WTC11 (cell line): ENCODE measurements around the gene TAMALIN. TPM values are rescaled to one million over a fixed set of nuclear protein-coding genes. Genes with fewer than 3 reads are reported as not detected.

Source experiments
- ATAC-seq: fragments of 200-7000 bp; cut with Tn5 transposase; 2 replicates; pipeline ENCODE4 v1.10.0; 2021; ENCODE audit warnings: mild to moderate bottlenecking, moderate library complexity
- CTCF ChIA-PET: fragments of 300-600 bp; sonication (Branson Sonifier 250); formaldehyde crosslinking; loops from one replicate; lab custom pipeline; 2021; ENCODE audit warnings: antibody characterized with exemption; lab: Charles Lee
- POLR2A ChIA-PET: fragments of 350-600 bp; sonication (Branson Sonifier 250); formaldehyde crosslinking; loops from one replicate; lab custom pipeline; 2021; ENCODE audit warnings: antibody characterized with exemption; lab: Charles Lee
- DNase-seq: peaks from one replicate; pipeline ENCODE4 v3.0.0; 2021; ENCODE audit warnings: low spot score
- H3K27ac Mint-ChIP-seq: 2 replicates; pipeline ENCODE4 v1.8.0; 2021; ENCODE audit warnings: mixed read lengths
- H3K27me3 Mint-ChIP-seq: 2 replicates; pipeline ENCODE4 v1.8.0; 2021; ENCODE audit warnings: low read depth, mild to moderate bottlenecking, moderate library complexity, mixed read lengths
- H3K36me3 Mint-ChIP-seq: 2 replicates; pipeline ENCODE4 v1.8.0; 2021; ENCODE audit warnings: mixed read lengths
- H3K4me1 Mint-ChIP-seq: 2 replicates; pipeline ENCODE4 v1.8.0; 2022; ENCODE audit warnings: mixed read lengths
- H3K4me3 Mint-ChIP-seq: 2 replicates; pipeline ENCODE4 v1.8.0; 2021; ENCODE audit warnings: mild to moderate bottlenecking, moderate library complexity, mixed read lengths
- H3K9me3 Mint-ChIP-seq: 2 replicates; pipeline ENCODE4 v1.8.0; 2021; ENCODE audit warnings: mixed read lengths
- ARID4B ChIP-seq: sonication (generic); formaldehyde crosslinking; IDR thresholded peaks from 2 replicates; pipeline ENCODE4 v1.8.0; 2023; ENCODE audit warnings: missing genetic modification reagents, mild to moderate bottlenecking, borderline replicate concordance
- ATF1 ChIP-seq: sonication (generic); formaldehyde crosslinking; IDR thresholded peaks from 2 replicates; pipeline ENCODE4 v1.8.1; 2023; ENCODE audit warnings: mild to moderate bottlenecking, moderate library complexity, missing genetic modification reagents
- ELF4 ChIP-seq: sonication (generic); formaldehyde crosslinking; IDR thresholded peaks from 2 replicates; pipeline ENCODE4 v1.8.1; 2022; ENCODE audit warnings: low read depth, mild to moderate bottlenecking, moderate library complexity, missing genetic modification reagents
- EMX1 ChIP-seq: fragments of 250-450 bp; sonication (Bioruptor Pico); IDR thresholded peaks from 2 replicates; pipeline ENCODE4 v1.8.0; 2021; ENCODE audit warnings: mild to moderate bottlenecking
- ESRRA ChIP-seq: sonication (generic); formaldehyde crosslinking; IDR thresholded peaks from 2 replicates; pipeline ENCODE4 v1.8.1; 2022; ENCODE audit warnings: mild to moderate bottlenecking, missing genetic modification reagents, borderline replicate concordance
- KAT7 ChIP-seq: sonication (generic); formaldehyde crosslinking; IDR thresholded peaks from 2 replicates; pipeline ENCODE4 v1.8.1; 2023; ENCODE audit warnings: missing genetic modification reagents, mild to moderate bottlenecking, borderline replicate concordance
- NFATC4 ChIP-seq: fragments of 250-450 bp; sonication (Bioruptor Pico); IDR thresholded peaks from 2 replicates; pipeline ENCODE4 v1.9.0; 2021; ENCODE audit warnings: mild to moderate bottlenecking
- NFYB ChIP-seq: sonication (generic); formaldehyde crosslinking; conservative IDR thresholded peaks from 2 replicates; pipeline ENCODE4 v1.8.0; 2022; ENCODE audit warnings: low read depth, missing genetic modification reagents
- NR2C2 ChIP-seq: sonication (generic); formaldehyde crosslinking; IDR thresholded peaks from 2 replicates; pipeline ENCODE4 v1.8.0; 2022; ENCODE audit warnings: mild to moderate bottlenecking, missing genetic modification reagents
- NR3C1 ChIP-seq: sonication (generic); formaldehyde crosslinking; conservative IDR thresholded peaks from 2 replicates; pipeline ENCODE4 v1.8.1; 2023; ENCODE audit warnings: low read depth, mild to moderate bottlenecking, missing genetic modification reagents
- PREB ChIP-seq: sonication (generic); formaldehyde crosslinking; IDR thresholded peaks from 2 replicates; pipeline ENCODE4 v1.8.1; 2022; ENCODE audit warnings: mild to moderate bottlenecking, missing genetic modification reagents, moderate library complexity, borderline replicate concordance
- PRRX2 ChIP-seq: fragments of 250-450 bp; sonication (Bioruptor Pico); IDR thresholded peaks from 2 replicates; pipeline ENCODE4 v1.8.0; 2021; ENCODE audit warnings: mild to moderate bottlenecking
- RELA ChIP-seq: sonication (generic); formaldehyde crosslinking; IDR thresholded peaks from 2 replicates; pipeline ENCODE4 v1.8.1; 2022; ENCODE audit warnings: missing genetic modification reagents, mild to moderate bottlenecking, borderline replicate concordance
- SMAD4 ChIP-seq: sonication (generic); formaldehyde crosslinking; IDR thresholded peaks from 2 replicates; pipeline ENCODE4 v1.8.0; 2022; ENCODE audit warnings: mild to moderate bottlenecking, missing genetic modification reagents
- SOX15 ChIP-seq: fragments of 250-450 bp; sonication (Bioruptor Pico); IDR thresholded peaks from 2 replicates; pipeline ENCODE4 v1.9.0; 2021; ENCODE audit warnings: mild to moderate bottlenecking
- USF1 ChIP-seq: sonication (generic); formaldehyde crosslinking; IDR thresholded peaks from 2 replicates; pipeline ENCODE4 v1.8.0; 2022; ENCODE audit warnings: mild to moderate bottlenecking, missing genetic modification reagents
- ZBTB21 ChIP-seq: sonication (generic); formaldehyde crosslinking; IDR thresholded peaks from 2 replicates; pipeline ENCODE4 v1.8.1; 2023; ENCODE audit warnings: mild to moderate bottlenecking, missing genetic modification reagents, borderline replicate concordance
- ZNF121 ChIP-seq: sonication (generic); formaldehyde crosslinking; IDR thresholded peaks from 2 replicates; pipeline ENCODE4 v1.8.0; 2023; ENCODE audit warnings: missing genetic modification reagents
- ZNF219 ChIP-seq: sonication (generic); formaldehyde crosslinking; IDR thresholded peaks from 2 replicates; pipeline ENCODE4 v1.8.0; 2023; ENCODE audit warnings: missing genetic modification reagents, mild to moderate bottlenecking, borderline replicate concordance
- ZNF423 ChIP-seq: fragments of 250-450 bp; sonication (Bioruptor Pico); IDR thresholded peaks from 2 replicates; pipeline ENCODE4 v2.1.2; 2022; ENCODE audit warnings: mild to moderate bottlenecking, moderate library complexity
- ZNF512 ChIP-seq: sonication (generic); formaldehyde crosslinking; IDR thresholded peaks from 2 replicates; pipeline ENCODE4 v1.8.1; 2022; ENCODE audit warnings: missing genetic modification reagents, borderline replicate concordance
- total RNA-seq: library from RNA; stranded (reverse); gene quantifications from 3 replicates; pipeline ENCODE4 v1.2.3, GENCODE V29; 2021
- TF ChIP-seq, protein P1 (sequence below): fragments of 200-600 bp; IDR thresholded peaks from 2 replicates; pipeline ENCODE4 v1.8.0; 2022; ENCODE audit warnings: antibody characterized with exemption

TAMALIN gene
- total RNA-seq, 1 experiment from 2014 or later = 6.1 TPM

DNA sequence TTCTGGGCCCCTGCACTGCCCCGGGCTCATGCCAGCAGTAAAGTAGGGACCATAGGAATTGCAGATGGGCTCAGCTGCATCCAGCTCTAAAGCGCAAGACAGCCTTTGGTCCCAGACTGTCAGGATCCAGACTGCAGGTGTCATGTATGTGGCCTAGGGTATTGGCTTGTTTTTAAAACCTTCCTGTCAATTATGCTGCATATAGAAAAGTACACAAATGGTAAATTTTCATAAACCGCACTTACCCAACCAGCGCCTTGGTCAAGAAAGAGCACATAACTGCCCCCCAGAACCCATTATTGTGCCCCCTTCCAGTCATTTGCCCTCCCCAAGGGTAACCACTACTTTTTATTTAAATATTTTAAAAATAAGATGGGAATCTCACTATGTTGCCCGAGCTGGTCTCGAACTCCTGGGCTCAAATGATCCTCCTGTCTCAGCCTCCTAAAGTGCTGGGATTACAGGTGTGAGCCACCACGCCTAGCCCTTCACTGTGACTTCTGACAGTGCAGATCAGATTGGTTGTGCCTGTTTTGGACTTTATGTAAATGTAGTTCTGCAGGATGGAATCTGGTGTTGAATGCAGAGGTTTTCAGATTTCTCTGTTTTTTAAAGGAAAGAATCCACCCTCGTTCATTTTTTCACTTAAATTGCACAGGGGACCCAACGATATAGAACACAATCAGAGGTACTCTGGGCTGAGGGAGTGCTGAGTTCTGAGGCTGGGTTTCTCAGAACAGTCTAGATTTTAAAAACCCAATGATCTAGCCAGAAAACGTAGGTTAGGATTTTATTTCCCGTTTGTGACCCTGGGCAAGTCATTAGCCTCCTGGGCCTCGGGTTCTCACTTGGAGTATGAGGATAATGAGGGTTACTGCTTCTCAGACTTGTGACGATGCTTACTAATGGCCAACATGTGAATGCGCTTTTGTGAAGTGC lies 51.2 kb downstream of the TAMALIN start:
- TF ChIP-seq, protein P1, sequence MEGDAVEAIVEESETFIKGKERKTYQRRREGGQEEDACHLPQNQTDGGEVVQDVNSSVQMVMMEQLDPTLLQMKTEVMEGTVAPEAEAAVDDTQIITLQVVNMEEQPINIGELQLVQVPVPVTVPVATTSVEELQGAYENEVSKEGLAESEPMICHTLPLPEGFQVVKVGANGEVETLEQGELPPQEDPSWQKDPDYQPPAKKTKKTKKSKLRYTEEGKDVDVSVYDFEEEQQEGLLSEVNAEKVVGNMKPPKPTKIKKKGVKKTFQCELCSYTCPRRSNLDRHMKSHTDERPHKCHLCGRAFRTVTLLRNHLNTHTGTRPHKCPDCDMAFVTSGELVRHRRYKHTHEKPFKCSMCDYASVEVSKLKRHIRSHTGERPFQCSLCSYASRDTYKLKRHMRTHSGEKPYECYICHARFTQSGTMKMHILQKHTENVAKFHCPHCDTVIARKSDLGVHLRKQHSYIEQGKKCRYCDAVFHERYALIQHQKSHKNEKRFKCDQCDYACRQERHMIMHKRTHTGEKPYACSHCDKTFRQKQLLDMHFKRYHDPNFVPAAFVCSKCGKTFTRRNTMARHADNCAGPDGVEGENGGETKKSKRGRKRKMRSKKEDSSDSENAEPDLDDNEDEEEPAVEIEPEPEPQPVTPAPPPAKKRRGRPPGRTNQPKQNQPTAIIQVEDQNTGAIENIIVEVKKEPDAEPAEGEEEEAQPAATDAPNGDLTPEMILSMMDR = no peak
- TF ChIP-seq NFATC4 (CRISPR knock-in tag) = no peak
- TF ChIP-seq KAT7 (CRISPR knock-in tag) = no peak
- TF ChIP-seq ATF1 (CRISPR knock-in tag) = no peak
- TF ChIP-seq ARID4B (CRISPR knock-in tag) = no peak
- no peak for TF ChIP-seq EMX1
- no peak for TF ChIP-seq SMAD4 (CRISPR knock-in tag)
- no peak for TF ChIP-seq ZNF219
- TF ChIP-seq ELF4 (CRISPR knock-in tag) = no peak
- TF ChIP-seq USF1 (CRISPR knock-in tag) = no peak
- no peak for TF ChIP-seq NFYB (CRISPR knock-in tag)
- TF ChIP-seq, all 79 proteins: peak for 0
- Mint-ChIP-seq H3K27ac (no peak overlapping the region), H3K27me3 (no peaks in the 10 kb centered on the region), H3K4me3 (no peak overlapping the region), H3K36me3 (0 out of 2 replicates have a peak, but pooled peaks cover 3% of the 10 kb centered on the region), H3K4me1 (no peaks in the 10 kb centered on the region), H3K9me3 (no peaks in the 10 kb centered on the region)
- no peak for ATAC-seq
- ChIA-PET CTCF (interaction anchor here (1.0 to 1.6 kb wide), 3 partner anchors 25 to 34 kb away, joined by 3 to 8 read pairs (median 7); no protein-coding TSS in a partner anchor), POLR2A (no interaction called here)
- DNase-seq = no peak

DNA sequence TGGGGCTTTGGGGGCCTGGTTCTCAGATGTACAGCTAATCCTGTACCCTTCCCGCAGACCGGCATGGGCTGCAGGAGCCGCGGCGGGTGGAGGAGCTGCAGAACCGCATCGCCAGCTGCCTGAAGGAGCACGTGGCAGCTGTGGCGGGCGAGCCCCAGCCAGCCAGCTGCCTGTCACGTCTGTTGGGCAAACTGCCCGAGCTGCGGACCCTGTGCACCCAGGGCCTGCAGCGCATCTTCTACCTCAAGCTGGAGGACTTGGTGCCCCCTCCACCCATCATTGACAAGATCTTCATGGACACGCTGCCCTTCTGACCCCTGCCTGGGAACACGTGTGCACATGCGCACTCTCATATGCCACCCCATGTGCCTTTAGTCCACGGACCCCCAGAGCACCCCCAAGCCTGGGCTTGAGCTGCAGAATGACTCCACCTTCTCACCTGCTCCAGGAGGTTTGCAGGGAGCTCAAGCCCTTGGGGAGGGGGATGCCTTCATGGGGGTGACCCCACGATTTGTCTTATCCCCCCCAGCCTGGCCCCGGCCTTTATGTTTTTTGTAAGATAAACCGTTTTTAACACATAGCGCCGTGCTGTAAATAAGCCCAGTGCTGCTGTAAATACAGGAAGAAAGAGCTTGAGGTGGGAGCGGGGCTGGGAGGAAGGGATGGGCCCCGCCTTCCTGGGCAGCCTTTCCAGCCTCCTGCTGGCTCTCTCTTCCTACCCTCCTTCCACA lies 52.0 kb downstream of the TAMALIN start:
- ChIA-PET POLR2A (interaction anchor here (0.6 kb wide), 1 partner anchor 65 kb away, joined by 6 read pairs; no protein-coding TSS in a partner anchor), CTCF (interaction anchor here (0.9 to 7.2 kb wide), 5 partner anchors 10 to 66 kb away, joined by 3 to 78 read pairs (median 7); partner anchors contain the start of gene ATG101)
- DNase-seq (no peak), ATAC-seq (no peak)
- no peak overlapping the region for H3K27ac Mint-ChIP-seq
- 0 out of 2 replicates have a peak, but pooled peaks cover 3% of the 10 kb centered on the region for H3K36me3 Mint-ChIP-seq
- H3K4me3 Mint-ChIP-seq = no peak overlapping the region
- no peaks in the 10 kb centered on the region for H3K9me3 Mint-ChIP-seq
- no peaks in the 10 kb centered on the region for H3K27me3 Mint-ChIP-seq
- H3K4me1 Mint-ChIP-seq = no peaks in the 10 kb centered on the region
- TF ChIP-seq ZBTB21 (CRISPR knock-in tag) (no peak), SOX15 (no peak), PRRX2 (CRISPR knock-in tag) (no peak), ZNF512 (CRISPR knock-in tag) (no peak), ESRRA (CRISPR knock-in tag) (no peak), NR3C1 (CRISPR knock-in tag) (no peak), NR2C2 (CRISPR knock-in tag) (no peak), NFYB (CRISPR knock-in tag) (no peak), RELA (no peak), ZNF423 (no peak), ZNF121 (CRISPR knock-in tag) (no peak), PREB (no peak)
